Heart left ventricle (tissue), 16 donors: ENCODE measurements around the gene TADA2A. TPM values are rescaled to one million over a fixed set of nuclear protein-coding genes. Genes with fewer than 3 reads are reported as not detected.
A peak's percentile ranks its signal among the peaks of the same experiment; 100 is the strongest.

Source experiments
- ATAC-seq, 4 donors: fragments of 200-7000 bp; cut with Tn5 transposase; one replicate each; pipeline ENCODE4 v1.9.1; 2020 to 2022; ENCODE audit warnings: moderate library complexity in 4 of 4, mild to moderate bottlenecking in 3 of 4, moderate number of reproducible peaks in 1 of 4
- DNase-seq, 5 donors: peaks; one replicate each; pipeline ENCODE4 v3.0.0-alpha.2; 2020
- H3K27ac ChIP-seq, 12 donors: fragments of 200-600 bp; sonication (generic) in 4 of 12; one replicate each; pipeline versions ENCODE4 v1.5.0 to v1.8.0; 2016 to 2022; ENCODE audit warnings: mild to moderate bottlenecking in 2 of 12
- H3K27me3 ChIP-seq, 9 donors: fragments of 200-600 bp; sonication (generic) in 2 of 9; one replicate each; pipeline versions ENCODE4 v1.5.1 to v1.8.0; 2016 to 2022; ENCODE audit warnings: mild to moderate bottlenecking in 3 of 9
- H3K36me3 ChIP-seq, 9 donors: fragments of 200-600 bp; sonication (generic) in 2 of 9; one replicate each; pipeline versions ENCODE4 v1.5.0 to v1.8.0; 2018 to 2022; ENCODE audit warnings: mild to moderate bottlenecking in 2 of 9
- H3K4me1 ChIP-seq, 12 donors: fragments of 200-600 bp; sonication (generic) in 4 of 12; one replicate each; pipeline versions ENCODE4 v1.5.0 to v1.8.0; 2016 to 2022; ENCODE audit warnings: mild to moderate bottlenecking in 3 of 12
- H3K4me3 ChIP-seq, 12 donors: fragments of 200-600 bp; sonication (generic) in 4 of 12; one replicate each; pipeline versions ENCODE4 v1.5.0 to v1.8.0; 2017 to 2022; ENCODE audit warnings: mild to moderate bottlenecking in 9 of 12, moderate library complexity in 4 of 12
- H3K9me3 ChIP-seq, 12 donors: fragments of 200-600 bp; sonication (generic) in 4 of 12; one replicate each; pipeline versions ENCODE4 v1.5.0 to v1.8.0; 2016 to 2022; ENCODE audit warnings: mild to moderate bottlenecking in 1 of 12
- CTCF ChIP-seq, 12 donors: fragments of 200-600 bp; sonication (generic) in 4 of 12; IDR thresholded peaks; one replicate each; pipeline versions ENCODE4 v1.5.0 to v1.8.0; 2018 to 2022; ENCODE audit warnings: antibody characterized with exemption in 12 of 12, mild to moderate bottlenecking in 5 of 12
- POLR2A ChIP-seq, 2 donors: fragments of 450-650 bp; IDR thresholded peaks; one replicate each; pipeline ENCODE4 v1.6.1; 2017; ENCODE audit warnings: antibody characterized with exemption in 2 of 2, mild to moderate bottlenecking in 2 of 2, moderate library complexity in 2 of 2
- WGBS, 4 donors: extraction: QIAGEN DNeasy Blood & Tissue Kit in 2 of 4; methylation state at CpG; one replicate each; pipeline versions ENCODE4 v1.1.5 to v1.1.7; 2013 to 2018; 5-methylcytosine and 5-hydroxymethylcytosine counted together
- intact Hi-C, 10 donors: fragments of 100-400 bp; cut with DNase I; formaldehyde crosslinking; loops; one replicate each; pipeline versions ENCODE4 v1.11.1 to v1.14.2; 2022
- polyA plus RNA-seq, 2 donors: library from polyadenylated mRNA; stranded (reverse); fragments of 200-250 nt; gene quantifications; one replicate each; pipeline ENCODE4 v1.2.3, GENCODE V29; 2013
- total RNA-seq, 9 donors: library from RNA; depleted of rRNA in 2 of 9; stranded (reverse); fragments of >200 nt in 2 of 9; fragmentation: NEBNext Ultra II Directional in 3 of 9; extraction: Animal tissue kit (Norgen Biotek cat#: 25700) in 3 of 9; gene quantifications; one replicate each; pipeline versions ENCODE4 v1.1.0 to v1.2.4, GENCODE V29; 2016 to 2023
- donor health status: ischemic (EF 13 %, LVEDD 7.1; RV severe dilation, severe dysfunction).
- donor health status: healthy with polysubstance abuse.
- donor health status: DM: no; HTN: yes; CAD: no.
- donor health status: DM: no; HTN: no; CAD: no.
- donor health status: ischemic (EF 25% LVEDD 6.9; RV normal size, moderate dysfunction).
- donor health status: ischemic (EF 25% LVEDD 5.7; RV mildly dilated, moderate dysfunction).
- donor health status: healthy.
- donor health status: DM: yes; HTN: yes; CAD: no.
- donor health status: ischemic (EF 35%, LVEDD 5.7; RV mildly dilated, moderate dysfunction).
- donor health status: nonischemic (EF 11% LVEDD 7.7; RV severe dilation, severe dysfunction).
- donor health status: DM: yes; HTN: yes; CAD: no.
- donor health status: PGD.
- donor health status: ischemic (EF 29% LVEDD 5.4; RV normal size, mild dysfunction).
- donor health status: nonischemic (EF 23%, LVEDD 6.1; RV moderate dilation, normal function).

TADA2A gene
- total and polyA plus RNA-seq, 11 donors = 5.7 to 19.4 (median 12.5) TPM

- Histone ChIP-seq H3K4me1 (peaks cover 3 to 50% (median 24%) of the 10 kb centered on the region in 12 donors), H3K9me3 (no peaks in the 10 kb centered on the region), H3K27me3 (no peaks in the 10 kb centered on the region), H3K4me3 (peak overlapping the region; percentile 77 to 97 (median 90)), H3K27ac (peak overlapping the region; percentile 78 to 95 (median 88)), H3K36me3 (no peaks in the 10 kb centered on the region)
- peak; percentile 62 to 83 (median 69) for DNase-seq
- peak in 9 of 12 donors; percentile 25 to 56 (median 50) for TF ChIP-seq CTCF (IDR thresholded peaks at IDR 0.05)
- no peak for TF ChIP-seq POLR2A (IDR thresholded peaks at IDR 0.05)
- WGBS, 4 donors = 0 to 1% (median 1%) methylated on average over 28 to 56 of the region's 56 CpGs
- peak in 3 of 4 donors; percentile 50 to 59 (median 51) for ATAC-seq
- intact Hi-C loops = loop anchor here in 1 of 10 donors (1.0 kb wide), 1 partner anchor 84 kb away; the partner anchor contains the start of genes ACACA and TADA2A
Measured at GRCh38 chr17:37490022-37490587, 83.4 kb downstream of the TADA2A start.

- Histone ChIP-seq H3K4me1 (peaks cover 3 to 50% (median 24%) of the 10 kb centered on the region in 12 donors), H3K4me3 (peak overlapping the region; percentile 77 to 97 (median 90)), H3K27me3 (no peaks in the 10 kb centered on the region), H3K27ac (peak overlapping the region in 11 of 12 donors; percentile 80 to 95 (median 89)), H3K36me3 (no peaks in the 10 kb centered on the region), H3K9me3 (no peaks in the 10 kb centered on the region)
- no peak for TF ChIP-seq POLR2A (IDR thresholded peaks at IDR 0.05)
- TF ChIP-seq CTCF (IDR thresholded peaks at IDR 0.05) = no peak
- WGBS, 4 donors = 5 to 13% (median 11%) methylated on average over 24 of the region's 24 CpGs
- DNase-seq = peak in 4 of 5 donors; percentile 52 to 74 (median 60)
- intact Hi-C loops = loop anchor here in 1 of 10 donors (1.0 kb wide), 1 partner anchor 85 kb away; the partner anchor contains the start of genes ACACA and TADA2A
- ATAC-seq = peak; percentile 39 to 70 (median 58)
Measured at GRCh38 chr17:37490638-37491614, 84.2 kb downstream of the TADA2A start.

GRCh38 chr17:37492167-37492566 is 85.5 kb downstream of the TADA2A start:
- ATAC-seq = no peak
- no peaks in the 10 kb centered on the region for H3K36me3 ChIP-seq
- H3K4me1 ChIP-seq = peaks cover 3 to 50% (median 24%) of the 10 kb centered on the region in 12 donors
- H3K27ac ChIP-seq = peak overlapping the region in 8 of 12 donors; percentile 80 to 95 (median 88)
- TF ChIP-seq CTCF (IDR thresholded peaks at IDR 0.05) (no peak), POLR2A (IDR thresholded peaks at IDR 0.05) (no peak)
- no peaks in the 10 kb centered on the region for H3K9me3 ChIP-seq
- peak overlapping the region in 3 of 12 donors; percentile 89 to 92 (median 92) for H3K4me3 ChIP-seq
- no peak for DNase-seq
- no peaks in the 10 kb centered on the region for H3K27me3 ChIP-seq
- intact Hi-C loops = no loop called here
- 47 to 56% (median 52%) methylated on average over 4 of the region's 4 CpGs for WGBS, 4 donors
